Spleen (tissue), 7 donors: ENCODE results near the gene PDCD10.

ENCODE experiments used
- POLR2A ChIP-seq, 3 donors: fragments of 450-650 bp; IDR thresholded peaks; one replicate each; pipeline ENCODE4 v1.5.1; 2017; ENCODE audit warnings: antibody characterized with exemption in 3 of 3, mild to moderate bottlenecking in 1 of 3
- POLR2AphosphoS5 ChIP-seq, 3 donors: sonication (generic); formaldehyde crosslinking; IDR thresholded peaks; one replicate each; pipeline ENCODE4 v1.5.1; 2017; ENCODE audit warnings: antibody characterized with exemption in 3 of 3
- TF ChIP-seq, protein P1 (sequence below), 11 experiments: fragments of 200-600 bp in 7 of 11; fragments of 450-650 bp in 4 of 11; sonication (generic) in 4 of 11; IDR thresholded peaks in 8 of 11; conservative IDR thresholded peaks in 3 of 11; 1 replicate in 7 of 11; 2 replicates in 4 of 11; pipeline versions ENCODE4 v1.4.0 to v1.8.0; 2016 to 2021; ENCODE audit warnings: antibody characterized with exemption in 11 of 11, inconsistent platforms in 4 of 11, mild to moderate bottlenecking in 1 of 11
- donor health status: DM: no; HTN: no; CAD: no; lungs with moderate emphysema.
- donor health status: DM: no; HTN: no; CAD: no.
- donor health status: DM: no; HTN: no; CAD: no.

- TF ChIP-seq, protein P1, sequence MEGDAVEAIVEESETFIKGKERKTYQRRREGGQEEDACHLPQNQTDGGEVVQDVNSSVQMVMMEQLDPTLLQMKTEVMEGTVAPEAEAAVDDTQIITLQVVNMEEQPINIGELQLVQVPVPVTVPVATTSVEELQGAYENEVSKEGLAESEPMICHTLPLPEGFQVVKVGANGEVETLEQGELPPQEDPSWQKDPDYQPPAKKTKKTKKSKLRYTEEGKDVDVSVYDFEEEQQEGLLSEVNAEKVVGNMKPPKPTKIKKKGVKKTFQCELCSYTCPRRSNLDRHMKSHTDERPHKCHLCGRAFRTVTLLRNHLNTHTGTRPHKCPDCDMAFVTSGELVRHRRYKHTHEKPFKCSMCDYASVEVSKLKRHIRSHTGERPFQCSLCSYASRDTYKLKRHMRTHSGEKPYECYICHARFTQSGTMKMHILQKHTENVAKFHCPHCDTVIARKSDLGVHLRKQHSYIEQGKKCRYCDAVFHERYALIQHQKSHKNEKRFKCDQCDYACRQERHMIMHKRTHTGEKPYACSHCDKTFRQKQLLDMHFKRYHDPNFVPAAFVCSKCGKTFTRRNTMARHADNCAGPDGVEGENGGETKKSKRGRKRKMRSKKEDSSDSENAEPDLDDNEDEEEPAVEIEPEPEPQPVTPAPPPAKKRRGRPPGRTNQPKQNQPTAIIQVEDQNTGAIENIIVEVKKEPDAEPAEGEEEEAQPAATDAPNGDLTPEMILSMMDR (IDR thresholded peaks at IDR 0.05 in 8 of 11, conservative IDR thresholded peaks at IDR 0.05 in 3 of 11): no peak
- TF ChIP-seq POLR2A (IDR thresholded peaks at IDR 0.05) (no peak), POLR2AphosphoS5 (IDR thresholded peaks at IDR 0.05) (no peak)
Observed at GRCh38 chr3:167700046-167700445, 34.6 kb downstream of the PDCD10 start.
